AG04449 (cell line): ENCODE data around the gene LGALS3.

Experiments
- CTCF ChIA-PET: fragments of 350-600 bp; formaldehyde crosslinking; extraction: SDS; loops from one replicate; lab custom pipeline; 2021; ENCODE audit warnings: antibody characterized with exemption; lab: Yijun Ruan, JAX
- POLR2A ChIA-PET: fragments of 400-600, 350-600 bp; formaldehyde crosslinking; extraction: SDS; loops from one replicate; lab custom pipeline; 2020; ENCODE audit warnings: antibody characterized with exemption, inconsistent platforms; lab: Yijun Ruan, JAX
- DNase-seq: peaks from one replicate; pipeline ENCODE4 v3.0.0-alpha.2; 2010; ENCODE audit warnings: low read depth, low spot score
- H3K4me3 ChIP-seq: 2 replicates; pipeline ENCODE4 v1.5.1; 2011; ENCODE audit warnings: low read depth, mild to moderate bottlenecking, control low read depth, low read length
- CTCF ChIP-seq: IDR thresholded peaks from one replicate; pipeline ENCODE4 v1.5.1; 2011; ENCODE audit warnings: mild to moderate bottlenecking, moderate library complexity, low read length, control low read depth, inconsistent platforms; ENCODE audit not compliant: insufficient read depth; ENCODE audit errors: missing control alignments

LGALS3 gene

GRCh38 chr14:55139141-55139540 lies 10.1 kb downstream of the LGALS3 start:
- POLR2A ChIA-PET, result no interaction called here
- TF ChIP-seq CTCF, result no peak
- H3K4me3 ChIP-seq, result no peak overlapping the region
- CTCF ChIA-PET, result interaction anchor here (1.1 to 6.7 kb wide), 4 partner anchors 22 to 94 kb away, joined by 3 to 38 read pairs (median 9); no protein-coding TSS in a partner anchor
- DNase-seq, result no peak

- no peak overlapping the region for H3K4me3 ChIP-seq
- TF ChIP-seq CTCF, result no peak
- CTCF ChIA-PET, result interaction anchor here (1.1 to 6.7 kb wide), 3 partner anchors 21 to 95 kb away, joined by 3 to 38 read pairs (median 15); no protein-coding TSS in a partner anchor
- no peak for DNase-seq
- POLR2A ChIA-PET, result no interaction called here
Measured at GRCh38 chr14:55139696-55140509, 10.9 kb downstream of the LGALS3 start.

GRCh38 chr14:55141825-55142224 lies 12.8 kb downstream of the LGALS3 start:
- ChIA-PET CTCF (interaction anchor here (0.7 to 1.1 kb wide), 2 partner anchors 8 to 50 kb away, joined by 3 to 5 read pairs; no protein-coding TSS in a partner anchor), POLR2A (no interaction called here)
- TF ChIP-seq CTCF, result no peak
- DNase-seq, result no peak
- H3K4me3 ChIP-seq, result no peak overlapping the region

GRCh38 chr14:55142466-55142865 lies 13.4 kb downstream of the LGALS3 start:
- TF ChIP-seq CTCF, result no peak
- POLR2A ChIA-PET, result no interaction called here
- no peak for DNase-seq
- CTCF ChIA-PET, result interaction anchor here (0.7 to 1.1 kb wide), 2 partner anchors 9 to 51 kb away, joined by 3 to 5 read pairs; no protein-coding TSS in a partner anchor
- no peak overlapping the region for H3K4me3 ChIP-seq

- no peak for TF ChIP-seq CTCF
- DNase-seq, result no peak
- CTCF ChIA-PET, result interaction anchor here (1.3 to 2.2 kb wide), 3 partner anchors 9 to 15 kb away, joined by 3 to 13 read pairs (median 8); no protein-coding TSS in a partner anchor
- POLR2A ChIA-PET, result no interaction called here
- no peak overlapping the region for H3K4me3 ChIP-seq
Measured at GRCh38 chr14:55146425-55146824, 17.4 kb downstream of the LGALS3 start.

GRCh38 chr14:55151601-55152000 lies 22.5 kb downstream of the LGALS3 start:
- POLR2A ChIA-PET, result no interaction called here
- no peak for TF ChIP-seq CTCF
- DNase-seq, result no peak
- no peak overlapping the region for H3K4me3 ChIP-seq
- CTCF ChIA-PET, result interaction anchor here (0.8 to 2.4 kb wide), 4 partner anchors 9 to 68 kb away, joined by 3 to 24 read pairs (median 4); no protein-coding TSS in a partner anchor
